Epithelial cell of esophagus (primary cell): ENCODE measurements around the gene CDR2.

Source experiments
- DNase-seq: peaks from one replicate; pipeline ENCODE4 v3.0.0; 2010; ENCODE audit warnings: low read depth
- H3K4me3 ChIP-seq: 2 replicates; pipeline ENCODE4 v1.5.1; 2011; ENCODE audit warnings: mild to moderate bottlenecking, low read length, control low read depth
- CTCF ChIP-seq: IDR thresholded peaks from 2 replicates; pipeline ENCODE4 v1.5.1; 2011; ENCODE audit warnings: low read depth, mild to moderate bottlenecking, low read length, control low read depth, inconsistent platforms; ENCODE audit not compliant: insufficient read depth; ENCODE audit errors: missing control alignments

Gene CDR2

DNA sequence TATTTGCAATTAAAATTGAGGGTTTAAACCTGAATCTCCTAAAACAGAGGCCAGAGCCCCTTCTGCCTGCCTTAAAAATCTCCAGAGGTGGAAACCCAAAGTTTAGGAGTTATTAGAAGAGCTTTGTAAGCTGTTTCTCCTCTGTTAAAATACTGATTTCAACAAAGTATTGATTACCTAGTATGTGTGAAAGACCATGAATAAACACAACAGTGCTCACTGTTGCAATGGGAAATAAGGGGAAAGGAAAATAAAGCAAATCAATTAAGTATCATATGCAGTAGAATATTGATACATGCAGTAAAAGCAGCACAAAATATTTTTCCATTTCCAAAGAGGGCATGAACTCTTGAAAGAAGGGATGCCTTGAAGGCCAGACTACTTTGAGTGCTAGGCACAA lies 14.7 kb downstream of the CDR2 start:
- TF ChIP-seq CTCF = no peak
- DNase-seq = no peak
- H3K4me3 ChIP-seq = no peak overlapping the region

DNA sequence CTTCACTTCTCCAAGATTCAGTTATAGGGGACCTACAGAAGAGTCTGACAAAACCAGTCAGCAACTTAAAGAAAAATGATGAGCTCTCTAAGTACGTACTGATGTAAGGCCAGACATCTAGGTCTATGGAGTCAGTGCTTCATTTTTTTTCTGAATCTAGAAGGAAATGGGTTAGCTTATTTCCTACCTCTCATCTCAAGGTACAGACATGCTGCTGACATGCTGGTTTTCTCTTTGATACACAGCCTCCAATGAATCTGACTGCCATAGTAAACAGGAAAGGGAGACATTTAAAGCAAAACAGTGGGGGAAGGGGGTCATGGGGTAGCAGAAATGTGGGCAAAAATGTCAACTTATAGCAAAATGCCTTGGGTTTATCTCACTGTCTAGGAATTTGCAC lies 16.4 kb downstream of the CDR2 start:
- DNase-seq = no peak
- TF ChIP-seq CTCF = no peak
- H3K4me3 ChIP-seq = no peak overlapping the region

GRCh38 chr16:22357635-22357971 lies 16.8 kb downstream of the CDR2 start:
- H3K4me3 ChIP-seq = no peak overlapping the region
- no peak for DNase-seq
- TF ChIP-seq CTCF = no peak

DNA sequence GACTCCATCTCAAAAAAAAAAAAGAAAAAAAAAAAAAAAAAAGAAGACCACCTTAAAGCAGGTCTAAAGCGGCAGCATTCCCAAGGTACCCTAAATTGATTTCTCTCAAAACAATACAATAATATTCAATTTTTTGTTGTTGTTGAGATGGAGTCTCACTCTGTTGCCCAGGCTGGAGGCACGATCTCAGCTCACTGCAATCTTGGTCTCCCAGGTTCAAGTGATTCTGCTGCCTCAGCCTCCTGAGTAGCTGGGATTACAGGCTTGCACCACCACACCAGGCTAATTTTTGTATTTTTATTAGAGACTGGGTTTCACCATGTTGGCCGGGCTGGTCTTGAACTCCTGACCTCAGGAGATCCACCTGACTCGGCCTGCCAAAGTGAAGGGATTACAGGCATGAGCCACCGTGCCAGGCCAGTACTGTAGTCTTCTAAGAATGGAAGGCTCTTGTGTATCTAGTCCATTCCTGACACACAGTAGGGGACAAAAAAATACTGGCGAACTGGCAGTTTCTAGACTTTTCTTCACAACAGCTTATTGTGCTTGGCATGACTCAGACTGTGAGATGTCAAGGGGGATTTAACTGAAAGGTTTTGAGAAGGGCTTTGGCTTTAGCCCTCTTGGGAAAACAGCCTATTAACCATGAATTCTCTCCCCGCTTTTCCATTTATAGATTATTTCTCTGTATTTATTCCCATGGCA lies 17.3 kb downstream of the CDR2 start:
- H3K4me3 ChIP-seq = no peak overlapping the region
- TF ChIP-seq CTCF = no peak
- no peak for DNase-seq

DNA sequence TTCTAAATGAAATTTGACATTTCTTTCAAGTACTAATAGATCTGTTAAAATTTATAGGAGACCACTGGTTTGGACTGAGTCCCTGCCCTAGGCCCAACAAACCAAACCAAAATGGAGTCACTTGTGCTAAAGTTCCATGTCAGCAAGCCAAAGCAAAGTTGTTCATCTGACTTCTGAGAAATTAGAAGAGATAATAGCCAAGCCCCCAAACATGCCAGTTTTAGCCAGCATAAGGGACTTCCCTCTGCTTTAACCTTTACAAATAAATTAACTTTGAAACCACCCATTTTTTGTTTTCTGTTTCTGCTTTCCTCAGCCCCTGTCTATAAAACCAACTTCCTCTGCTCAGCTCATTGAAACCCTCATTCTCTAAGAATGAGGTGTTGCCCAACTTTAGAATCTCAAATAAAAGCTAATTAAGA lies 18.9 kb downstream of the CDR2 start:
- no peak for DNase-seq
- H3K4me3 ChIP-seq = no peak overlapping the region
- no peak for TF ChIP-seq CTCF

DNA sequence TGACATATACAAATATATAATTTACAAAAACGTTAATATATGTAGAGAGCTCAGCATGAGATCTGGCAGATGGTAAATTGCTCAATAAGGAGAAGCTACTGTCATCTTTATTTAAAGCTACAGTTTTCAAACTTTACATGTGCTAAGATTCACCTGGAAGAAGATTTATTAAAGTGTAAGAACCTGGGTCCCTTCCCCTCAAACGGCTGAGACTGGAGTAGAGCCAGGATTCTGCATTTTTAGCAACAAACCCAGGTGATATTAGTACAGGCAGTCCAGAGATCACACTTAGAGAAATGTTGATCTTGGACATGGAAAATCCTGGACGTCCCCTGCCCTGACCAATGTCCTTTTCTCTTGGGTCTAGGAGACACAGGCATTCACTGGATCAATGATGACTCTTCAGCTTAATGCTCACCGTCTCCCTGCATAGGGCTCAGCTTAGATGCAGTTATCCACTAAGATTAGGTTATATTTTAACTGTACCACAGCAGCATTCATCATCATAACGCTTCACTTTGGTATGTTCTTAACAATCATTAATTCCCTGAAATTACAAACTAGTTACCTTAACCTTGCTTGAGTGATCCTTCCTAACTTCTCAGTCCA lies 20.4 kb downstream of the CDR2 start:
- no peak for DNase-seq
- no peak for TF ChIP-seq CTCF
- H3K4me3 ChIP-seq = no peak overlapping the region

DNA sequence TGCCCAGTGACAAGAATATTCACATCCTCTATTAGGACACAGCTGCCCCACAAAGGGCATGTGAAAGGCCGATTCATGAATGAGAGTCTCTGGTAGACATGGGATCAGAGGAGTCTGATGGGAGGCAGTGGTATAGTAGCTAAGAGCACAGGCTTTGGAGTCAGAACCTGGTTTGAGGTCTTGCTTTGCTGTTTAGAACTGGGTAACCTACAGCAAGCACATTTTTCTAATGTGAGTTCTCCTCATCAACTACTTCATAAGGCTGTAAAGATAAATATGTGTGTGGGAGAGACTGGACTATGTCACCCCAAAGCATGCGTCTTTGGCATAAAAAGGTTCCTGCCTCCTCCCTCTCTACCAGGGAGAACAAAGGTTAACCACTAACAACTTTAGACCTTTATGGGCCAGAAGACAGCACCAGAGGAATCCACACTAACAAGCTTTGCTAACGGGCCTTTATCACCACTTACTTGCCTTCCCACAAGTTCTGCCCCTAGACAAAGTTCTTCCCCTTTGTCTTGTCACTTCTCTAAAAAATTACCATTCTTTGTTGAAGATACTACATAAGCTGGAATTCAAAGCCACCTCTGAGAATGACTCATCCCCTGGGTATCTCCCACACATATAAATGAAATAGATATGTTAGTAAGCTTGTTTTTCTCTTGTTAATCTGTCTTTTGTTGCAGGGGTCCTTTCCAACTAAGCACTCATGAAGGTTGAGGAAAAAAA lies 21.1 kb downstream of the CDR2 start:
- H3K4me3 ChIP-seq = no peak overlapping the region
- DNase-seq = peak; percentile 58
- no peak for TF ChIP-seq CTCF
